Calu3 (cell line): Measurements from ENCODE around the gene TAS1R2. TPM values are rescaled to one million over a fixed set of nuclear protein-coding genes. Genes with fewer than 3 reads are reported as not detected.
A peak's percentile ranks its signal among the peaks of the same experiment; 100 is the strongest.

Experiments
- BruUV-seq: library from RNA; stranded (reverse); fragments of 400-500 nt; replicated peaks from 2 replicates; lab custom pipeline; 2021; lab: Mats Ljungman, UMichigan
- CTCF ChIA-PET: fragments of 300-600 bp; sonication (Branson Sonifier 250); formaldehyde crosslinking; loops from one replicate; lab custom pipeline; 2022; ENCODE audit warnings: antibody characterized with exemption; lab: Charles Lee
- DNase-seq: peaks from one replicate; pipeline ENCODE4 v3.0.0; 2022
- H3K27ac Mint-ChIP-seq: one replicate; pipeline ENCODE4 v1.8.0; 2022; ENCODE audit warnings: mixed read lengths; ENCODE audit not compliant: unreplicated experiment
- H3K27me3 Mint-ChIP-seq: one replicate; pipeline ENCODE4 v1.8.0; 2022; ENCODE audit warnings: mixed read lengths; ENCODE audit not compliant: unreplicated experiment
- H3K36me3 Mint-ChIP-seq: one replicate; pipeline ENCODE4 v1.8.0; 2022; ENCODE audit warnings: mild to moderate bottlenecking, moderate library complexity, mixed read lengths; ENCODE audit not compliant: insufficient read depth, unreplicated experiment
- H3K4me1 Mint-ChIP-seq: one replicate; pipeline ENCODE4 v1.8.0; 2022; ENCODE audit warnings: mild to moderate bottlenecking, low read depth, mixed read lengths; ENCODE audit not compliant: unreplicated experiment
- H3K4me3 Mint-ChIP-seq: one replicate; pipeline ENCODE4 v1.8.0; 2022; ENCODE audit warnings: mild to moderate bottlenecking, low read depth, moderate library complexity, mixed read lengths; ENCODE audit not compliant: unreplicated experiment
- H3K9me3 Mint-ChIP-seq: one replicate; pipeline ENCODE4 v1.8.0; 2022; ENCODE audit warnings: low read depth, mixed read lengths; ENCODE audit not compliant: unreplicated experiment
- intact Hi-C: fragments of 100-400 bp; cut with micrococcal nuclease; formaldehyde crosslinking; loops from one replicate; pipeline ENCODE4 v1.10.0; 2022; ENCODE audit not compliant: unreplicated experiment
- total RNA-seq: library from RNA; stranded (reverse); gene quantifications from 2 replicates; pipeline ENCODE4 v1.2.3, GENCODE V29; 2022
- TF ChIP-seq, protein P1 (sequence below): fragments of 200-600 bp; IDR thresholded peaks from one replicate; pipeline ENCODE4 v1.8.0; 2022; ENCODE audit warnings: antibody characterized with exemption; ENCODE audit not compliant: unreplicated experiment

TAS1R2 gene
- total RNA-seq, 1 experiment from 2014 or later: not detected

DNA sequence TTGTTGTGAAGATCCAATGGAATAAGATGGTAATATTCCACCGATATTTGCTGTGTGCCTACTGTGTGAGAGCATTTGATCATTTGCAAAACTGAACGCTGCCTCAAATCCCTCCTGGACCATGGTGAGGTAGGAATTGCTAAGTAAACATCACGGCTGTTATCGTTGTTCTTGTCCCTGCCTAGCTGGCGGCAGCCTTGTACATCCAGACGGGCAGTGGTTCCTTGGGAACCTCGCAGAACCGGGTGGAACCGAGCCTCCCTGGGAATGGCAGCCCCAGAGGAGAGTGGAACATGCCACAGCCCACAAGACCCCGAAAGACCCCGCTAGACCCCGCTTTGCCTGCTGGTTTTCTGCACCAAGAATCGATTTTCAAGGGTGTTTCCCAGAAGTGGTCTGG lies 60.9 kb downstream of the TAS1R2 start:
- H3K27ac Mint-ChIP-seq: no peak overlapping the region
- no peaks in the 10 kb centered on the region for H3K9me3 Mint-ChIP-seq
- H3K4me3 Mint-ChIP-seq: no peak overlapping the region

DNA sequence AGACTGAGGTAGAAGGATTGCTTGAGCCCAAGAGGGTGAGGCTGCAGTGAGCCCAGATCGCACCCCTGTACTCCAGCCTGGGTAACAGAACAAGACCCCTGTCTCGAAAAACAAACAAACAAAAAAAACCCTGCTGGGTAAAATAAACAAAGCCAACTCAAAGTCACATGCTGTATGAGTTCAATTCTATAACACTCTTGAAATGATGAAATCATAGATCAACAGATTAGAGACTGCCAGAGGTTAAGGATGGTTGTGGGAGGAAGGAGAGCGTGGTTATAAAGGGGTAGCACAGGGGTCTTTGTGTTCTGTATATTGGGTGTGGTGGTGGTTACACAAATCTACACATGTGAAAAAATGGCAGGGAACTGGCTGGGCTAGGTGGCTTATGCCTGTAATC lies 62.5 kb downstream of the TAS1R2 start:
- TF ChIP-seq, protein P1, sequence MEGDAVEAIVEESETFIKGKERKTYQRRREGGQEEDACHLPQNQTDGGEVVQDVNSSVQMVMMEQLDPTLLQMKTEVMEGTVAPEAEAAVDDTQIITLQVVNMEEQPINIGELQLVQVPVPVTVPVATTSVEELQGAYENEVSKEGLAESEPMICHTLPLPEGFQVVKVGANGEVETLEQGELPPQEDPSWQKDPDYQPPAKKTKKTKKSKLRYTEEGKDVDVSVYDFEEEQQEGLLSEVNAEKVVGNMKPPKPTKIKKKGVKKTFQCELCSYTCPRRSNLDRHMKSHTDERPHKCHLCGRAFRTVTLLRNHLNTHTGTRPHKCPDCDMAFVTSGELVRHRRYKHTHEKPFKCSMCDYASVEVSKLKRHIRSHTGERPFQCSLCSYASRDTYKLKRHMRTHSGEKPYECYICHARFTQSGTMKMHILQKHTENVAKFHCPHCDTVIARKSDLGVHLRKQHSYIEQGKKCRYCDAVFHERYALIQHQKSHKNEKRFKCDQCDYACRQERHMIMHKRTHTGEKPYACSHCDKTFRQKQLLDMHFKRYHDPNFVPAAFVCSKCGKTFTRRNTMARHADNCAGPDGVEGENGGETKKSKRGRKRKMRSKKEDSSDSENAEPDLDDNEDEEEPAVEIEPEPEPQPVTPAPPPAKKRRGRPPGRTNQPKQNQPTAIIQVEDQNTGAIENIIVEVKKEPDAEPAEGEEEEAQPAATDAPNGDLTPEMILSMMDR: no peak
- CTCF ChIA-PET: no interaction called here
- H3K36me3 Mint-ChIP-seq: no peaks in the 10 kb centered on the region

More for the DNA sequence above, 60.9 kb downstream of the TAS1R2 start:
- CTCF ChIA-PET: no interaction called here
- TF ChIP-seq, protein P1: no peak
- H3K27me3 Mint-ChIP-seq: peaks cover 63% of the 10 kb centered on the region
- BruUV-seq: no TSS peak
- DNase-seq: no peak
- intact Hi-C loops: no loop called here
- peaks cover 2% of the 10 kb centered on the region for H3K36me3 Mint-ChIP-seq
- no peaks in the 10 kb centered on the region for H3K4me1 Mint-ChIP-seq

DNA sequence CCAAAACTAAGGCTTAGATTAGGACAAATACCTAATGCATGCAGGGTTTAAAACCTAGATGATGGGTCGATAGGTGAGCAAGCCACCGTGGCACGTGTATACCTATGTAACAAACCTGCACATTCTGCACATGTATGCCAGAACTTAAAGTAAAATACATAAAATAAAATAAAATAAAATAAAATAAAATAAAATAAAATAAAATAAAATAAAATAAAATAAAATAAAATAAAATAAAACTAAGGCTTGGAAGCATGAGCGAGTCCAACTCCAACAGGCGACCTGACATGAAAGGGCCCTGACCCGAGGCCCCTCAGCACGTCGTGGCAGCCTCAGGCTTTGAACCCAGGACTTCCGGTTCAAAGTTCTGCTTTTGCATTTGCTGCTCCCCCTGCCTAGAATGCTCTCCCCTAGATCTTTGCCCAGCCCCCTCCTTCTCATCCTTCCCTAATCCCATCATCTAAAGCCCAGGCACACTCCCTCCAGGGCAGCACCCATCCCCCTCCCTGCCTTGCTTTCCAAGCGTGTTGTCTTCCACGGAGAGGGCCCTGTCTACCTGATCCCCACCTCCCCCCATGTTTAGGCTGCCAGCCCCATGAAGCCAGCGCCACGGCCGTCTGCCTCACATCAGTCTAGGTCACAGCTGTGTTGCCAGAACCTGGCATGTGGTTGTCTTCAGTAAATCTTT lies 64.3 kb downstream of the TAS1R2 start:
- intact Hi-C loops: no loop called here
- no peak overlapping the region for H3K27ac Mint-ChIP-seq
- no peaks in the 10 kb centered on the region for H3K9me3 Mint-ChIP-seq
- no peak for DNase-seq
- H3K27me3 Mint-ChIP-seq: peaks cover 97% of the 10 kb centered on the region
- H3K4me1 Mint-ChIP-seq: no peaks in the 10 kb centered on the region
- no peak overlapping the region for H3K4me3 Mint-ChIP-seq
- H3K36me3 Mint-ChIP-seq: no peaks in the 10 kb centered on the region
- no TSS peak for BruUV-seq
- CTCF ChIA-PET: no interaction called here
- TF ChIP-seq, protein P1: no peak

More for the DNA sequence above, 62.5 kb downstream of the TAS1R2 start:
- BruUV-seq: no TSS peak
- Mint-ChIP-seq H3K4me3 (no peak overlapping the region), H3K27ac (no peak overlapping the region), H3K9me3 (no peaks in the 10 kb centered on the region), H3K27me3 (peaks cover 79% of the 10 kb centered on the region), H3K4me1 (no peaks in the 10 kb centered on the region)
- intact Hi-C loops: no loop called here
- DNase-seq: no peak

DNA sequence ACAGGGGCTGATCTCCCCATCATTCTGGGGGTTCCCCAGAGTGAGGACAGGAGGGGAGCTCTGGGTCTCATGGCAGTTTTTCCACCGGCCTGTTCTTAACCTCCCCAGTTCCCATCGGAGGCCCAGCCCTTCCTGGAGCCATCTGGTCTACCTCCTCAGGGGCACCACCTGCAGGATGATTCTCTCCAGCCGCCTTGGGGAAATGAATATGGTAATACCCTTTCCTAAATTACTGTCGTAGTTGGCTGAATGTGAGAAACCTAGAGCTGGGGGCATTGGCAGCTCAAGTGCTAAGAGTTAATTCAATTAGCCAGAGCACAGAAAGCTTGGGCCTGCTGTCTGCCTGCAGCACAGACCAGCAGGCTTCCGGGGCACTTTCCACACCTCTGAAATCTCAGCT lies 64.9 kb downstream of the TAS1R2 start:
- CTCF ChIA-PET: no interaction called here
- peak; percentile 4 for DNase-seq
- no TSS peak for BruUV-seq
- Mint-ChIP-seq H3K4me1 (no peaks in the 10 kb centered on the region), H3K27me3 (peaks cover 100% of the 10 kb centered on the region), H3K27ac (no peak overlapping the region), H3K4me3 (no peak overlapping the region), H3K36me3 (no peaks in the 10 kb centered on the region), H3K9me3 (no peaks in the 10 kb centered on the region)
- intact Hi-C loops: no loop called here
- TF ChIP-seq, protein P1: no peak
